Measurements from ENCODE around the gene GTPBP3. TPM values are rescaled to one million over a fixed set of nuclear protein-coding genes. Genes with fewer than 3 reads are reported as not detected.

The GTPBP3 gene
- total RNA-seq, 1 donor from 2014 or later = 25.5 TPM

DNA sequence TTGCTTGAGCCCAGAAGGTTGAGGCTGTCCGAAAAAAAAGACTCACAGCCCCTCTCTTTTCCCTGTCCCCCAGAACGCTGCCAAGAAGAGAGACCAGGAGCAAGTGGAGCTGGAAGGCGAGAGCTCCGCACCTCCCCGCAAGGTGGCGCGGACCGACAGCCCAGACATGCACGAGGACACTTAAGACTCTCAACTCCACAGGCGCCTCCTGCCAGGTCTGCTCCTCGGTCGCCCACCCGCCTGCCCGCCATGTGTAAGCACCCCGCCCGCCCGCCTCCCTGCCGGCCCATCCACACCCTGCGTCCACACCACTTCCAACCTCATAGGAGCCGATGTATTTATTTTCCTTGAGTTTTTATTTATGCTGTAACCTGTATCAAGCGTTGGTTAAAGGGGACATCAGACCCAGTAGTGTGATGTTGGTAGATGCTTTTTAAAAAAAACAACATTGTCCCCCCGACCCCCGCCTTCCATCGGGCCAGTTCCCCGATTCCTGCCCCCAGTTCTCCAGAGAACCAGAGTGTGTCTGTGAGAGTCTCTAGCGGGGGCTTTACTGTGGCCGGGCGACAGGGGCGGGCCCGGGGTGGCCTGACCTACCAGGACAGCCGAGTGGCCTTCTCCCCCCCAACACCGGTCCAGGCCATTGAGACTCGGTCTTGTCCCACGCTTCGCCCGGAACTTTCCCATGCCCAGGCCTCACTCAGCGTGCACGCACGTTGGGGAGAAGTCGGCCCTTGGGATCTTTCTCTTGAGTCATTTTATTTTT is 17.7 kb upstream of the GTPBP3 start:
- peaks cover 0 to 37% of the 10 kb centered on the region in 2 donors for H3K36me3 ChIP-seq
- no peak overlapping the region for H3K4me3 ChIP-seq
- no peaks in the 10 kb centered on the region for H3K27me3 ChIP-seq
- intact Hi-C loops (cut with DNase I) = no loop called here
- H3K4me1 ChIP-seq = peaks cover 14% of the 10 kb centered on the region
- H3K27ac ChIP-seq = no peak overlapping the region
- TF ChIP-seq POLR2AphosphoS5 (IDR thresholded peaks at IDR 0.05; ENCODE audit: insufficient read depth in 1 of 2, low read depth in 1 of 2) (no peak), POLR2A (IDR thresholded peaks at IDR 0.05) (no peak), CTCF (IDR thresholded peaks at IDR 0.05) (no peak)
- DNase-seq (ENCODE audit: extremely low spot score in 2 of 2) = no peak
- no peaks in the 10 kb centered on the region for H3K9me3 ChIP-seq

DNA sequence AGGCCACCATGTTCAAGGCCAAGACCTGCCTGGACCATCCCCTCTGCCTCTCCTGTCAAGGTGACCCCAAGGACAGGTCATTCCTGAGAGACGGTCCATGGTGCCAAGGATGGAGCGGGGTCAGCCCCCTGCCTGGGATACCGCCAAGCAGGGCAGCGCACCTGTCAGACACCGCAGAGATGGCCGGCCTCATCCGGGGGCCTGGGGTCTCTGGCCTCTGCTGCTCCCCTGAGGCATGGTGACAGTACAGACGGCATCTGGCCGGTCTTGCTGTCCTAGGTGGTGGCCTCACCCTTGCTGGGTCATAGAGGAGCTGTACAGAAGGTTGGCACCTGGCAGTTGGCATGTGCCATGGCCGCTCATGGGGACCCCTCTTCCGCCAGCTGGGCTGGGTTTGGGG is 16.9 kb upstream of the GTPBP3 start:
- no peak for DNase-seq (ENCODE audit: extremely low spot score in 2 of 2)
- Histone ChIP-seq H3K9me3 (no peaks in the 10 kb centered on the region), H3K27me3 (no peaks in the 10 kb centered on the region), H3K27ac (no peak overlapping the region), H3K4me1 (peaks cover 14% of the 10 kb centered on the region), H3K36me3 (peaks cover 0 to 33% of the 10 kb centered on the region in 2 donors), H3K4me3 (no peak overlapping the region)
- TF ChIP-seq POLR2AphosphoS5 (IDR thresholded peaks at IDR 0.05; ENCODE audit: insufficient read depth in 1 of 2, low read depth in 1 of 2) (no peak), CTCF (IDR thresholded peaks at IDR 0.05) (no peak)
- intact Hi-C loops (cut with DNase I) = no loop called here

GRCh38 chr19:17321655-17322489 is 15.5 kb upstream of the GTPBP3 start:
- TF ChIP-seq CTCF (IDR thresholded peaks at IDR 0.05) (no peak), POLR2A (IDR thresholded peaks at IDR 0.05) (no peak), POLR2AphosphoS5 (IDR thresholded peaks at IDR 0.05; ENCODE audit: insufficient read depth in 1 of 2, low read depth in 1 of 2) (no peak)
- intact Hi-C loops (cut with DNase I) = no loop called here
- H3K4me3 ChIP-seq = no peak overlapping the region
- H3K27me3 ChIP-seq = no peaks in the 10 kb centered on the region
- H3K27ac ChIP-seq = no peak overlapping the region
- peaks cover 0 to 21% of the 10 kb centered on the region in 2 donors for H3K36me3 ChIP-seq
- H3K4me1 ChIP-seq = peaks cover 18% of the 10 kb centered on the region
- no peaks in the 10 kb centered on the region for H3K9me3 ChIP-seq
- no peak for DNase-seq (ENCODE audit: extremely low spot score in 2 of 2)

GRCh38 chr19:17322854-17323253 is 14.5 kb upstream of the GTPBP3 start:
- peaks cover 0 to 18% of the 10 kb centered on the region in 2 donors for H3K36me3 ChIP-seq
- no peak overlapping the region for H3K27ac ChIP-seq
- intact Hi-C loops (cut with DNase I) = no loop called here
- no peaks in the 10 kb centered on the region for H3K27me3 ChIP-seq
- peaks cover 15% of the 10 kb centered on the region for H3K4me1 ChIP-seq
- no peak for DNase-seq (ENCODE audit: extremely low spot score in 2 of 2)
- TF ChIP-seq POLR2AphosphoS5 (IDR thresholded peaks at IDR 0.05; ENCODE audit: insufficient read depth in 1 of 2, low read depth in 1 of 2) (no peak), POLR2A (IDR thresholded peaks at IDR 0.05) (no peak), CTCF (IDR thresholded peaks at IDR 0.05) (no peak)
- no peak overlapping the region for H3K4me3 ChIP-seq
- no peaks in the 10 kb centered on the region for H3K9me3 ChIP-seq
